HG03439 (cell line): ENCODE results near the gene APP.
"Not testable (repeated sequence)": the region's sequence is repeated elsewhere in the genome, so short reads cannot be mapped to it uniquely, and the experiment has no call there.

Source experiments
- ATAC-seq: cut with Tn5 transposase; IDR thresholded peaks from one replicate; pipeline ENCODE4 v1.9.1; 2021; ENCODE audit warnings: mild to moderate bottlenecking, moderate library complexity; ENCODE audit not compliant: unreplicated experiment

Gene APP

DNA sequence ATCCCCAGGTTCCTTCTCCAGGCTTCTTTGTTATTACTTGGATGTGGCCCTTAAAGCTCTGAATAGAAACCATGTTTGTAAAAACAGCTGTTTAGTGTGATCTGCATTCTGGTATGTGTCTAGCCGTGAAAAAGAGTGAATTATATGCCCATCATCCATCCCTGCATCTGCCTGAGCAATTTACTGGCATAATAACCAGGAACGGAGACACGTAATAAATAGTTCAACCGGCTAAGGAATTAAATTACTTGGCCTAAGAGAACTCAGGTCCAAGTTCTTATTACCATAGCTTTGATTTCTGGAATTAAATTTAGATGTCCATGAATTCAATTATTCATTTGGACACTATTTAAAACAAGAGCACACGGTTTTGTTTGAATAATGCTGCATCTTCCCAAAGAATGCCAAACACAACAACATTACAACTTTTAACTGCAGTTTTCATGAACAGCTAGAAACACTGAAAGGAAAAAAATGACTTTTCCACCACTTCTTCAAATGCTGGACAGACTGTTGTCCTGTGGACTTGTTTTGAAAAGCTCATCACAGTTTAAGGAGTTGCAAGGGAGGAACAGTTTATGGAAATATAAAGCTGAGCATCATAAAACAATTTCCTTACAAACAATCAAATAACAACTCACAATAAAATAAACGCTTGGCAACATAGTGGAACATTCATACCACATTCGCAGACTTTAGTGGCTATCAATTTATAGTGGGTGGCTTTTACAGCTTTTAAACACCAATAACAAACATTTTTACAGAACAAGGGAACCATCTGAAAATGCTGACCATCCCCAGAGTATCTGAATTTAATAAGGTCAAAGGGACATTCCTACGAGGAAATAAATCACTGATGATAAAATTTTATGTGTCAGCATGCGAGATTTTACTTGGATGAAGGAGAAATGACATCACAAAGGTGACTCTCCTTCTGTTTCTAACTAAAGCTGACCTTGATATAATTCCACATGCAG, 144.7 kb downstream of the APP start:
- no peak for ATAC-seq

DNA sequence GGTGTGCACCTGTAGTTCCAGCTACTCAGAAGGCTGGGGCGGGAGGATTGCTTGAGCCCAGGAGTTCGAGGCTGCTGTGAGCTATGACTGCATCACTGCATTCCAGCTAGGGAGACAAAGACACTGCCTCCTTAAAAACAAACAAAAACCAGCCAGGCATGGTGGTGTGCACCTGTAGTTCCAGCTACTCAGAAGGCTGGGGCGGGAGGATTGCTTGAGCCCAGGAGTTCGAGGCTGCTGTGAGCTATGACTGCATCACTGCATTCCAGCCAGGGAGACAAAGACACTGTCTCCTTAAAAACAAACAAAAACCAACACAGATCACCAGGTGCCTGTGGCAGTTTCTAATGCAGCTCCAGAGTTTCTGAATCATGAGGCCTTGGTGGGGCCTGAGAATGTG, 147.2 kb downstream of the APP start:
- not testable (repeated sequence) for ATAC-seq

GRCh38 chr21:26022598-26023337, 147.8 kb downstream of the APP start:
- not testable (repeated sequence) for ATAC-seq

DNA sequence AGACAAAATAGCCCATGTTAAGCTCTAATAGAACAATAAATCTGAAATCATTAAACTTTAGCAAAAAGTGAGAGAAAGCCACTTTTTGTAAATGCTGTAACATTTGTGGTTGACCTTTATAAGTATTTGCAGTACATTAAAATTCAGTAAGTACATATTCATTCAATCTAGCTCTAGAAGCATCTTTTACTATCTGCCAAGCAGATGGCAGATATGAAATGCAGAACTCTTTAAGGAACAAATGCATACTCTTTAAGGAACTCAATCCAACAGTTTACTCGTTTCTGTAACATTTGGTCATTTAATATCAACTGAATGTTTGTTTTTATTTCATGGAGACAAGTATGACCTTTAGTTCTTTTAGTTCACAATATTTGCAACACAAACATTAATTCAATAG, 150.1 kb downstream of the APP start:
- ATAC-seq: no peak

DNA sequence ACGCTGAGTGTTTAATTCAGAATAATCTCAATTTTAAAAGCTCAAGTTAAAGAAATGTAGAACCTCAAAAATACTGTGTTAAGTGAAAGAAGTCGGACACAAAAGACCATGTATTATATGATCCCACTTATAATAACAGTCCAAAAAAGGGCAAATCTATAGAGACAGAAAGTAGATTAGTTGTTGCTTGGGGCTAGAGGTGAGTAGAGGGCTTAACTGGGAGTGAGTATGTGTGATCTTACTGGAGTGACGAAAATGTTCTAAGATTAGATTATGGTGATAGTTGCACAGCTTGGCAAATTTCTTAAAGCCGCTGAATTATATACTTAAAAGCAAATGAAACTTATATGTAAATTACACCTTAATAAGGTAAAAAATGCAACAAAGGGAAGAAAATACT, 150.5 kb downstream of the APP start:
- ATAC-seq: no peak

- ATAC-seq: no peak
These were observed 151.3 kb downstream of the APP start for GRCh38 chr21:26019236-26019635.

GRCh38 chr21:26013970-26014369, 156.6 kb downstream of the APP start:
- no peak for ATAC-seq

DNA sequence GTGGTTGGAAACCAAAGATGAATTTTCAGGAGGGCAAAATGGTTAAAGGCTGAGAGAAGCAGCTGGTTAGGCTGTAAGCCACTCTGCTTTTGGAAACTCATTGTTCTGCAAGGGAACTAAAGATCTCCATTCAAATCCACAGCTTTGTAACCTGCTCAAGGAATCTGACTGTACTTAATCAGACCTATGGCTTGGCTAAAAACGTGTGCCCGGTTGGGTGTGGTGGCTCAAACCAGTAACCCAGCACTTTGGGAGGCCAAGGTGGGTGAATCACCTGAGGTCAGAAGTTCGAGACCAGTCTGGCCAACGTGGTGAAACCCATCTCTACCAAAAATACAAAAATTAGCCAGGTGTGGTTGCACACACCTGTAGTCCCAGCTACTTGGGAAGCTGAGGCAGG, 158.1 kb downstream of the APP start:
- not testable (repeated sequence) for ATAC-seq

GRCh38 chr21:26011292-26011940, 159.2 kb downstream of the APP start:
- no peak for ATAC-seq

DNA sequence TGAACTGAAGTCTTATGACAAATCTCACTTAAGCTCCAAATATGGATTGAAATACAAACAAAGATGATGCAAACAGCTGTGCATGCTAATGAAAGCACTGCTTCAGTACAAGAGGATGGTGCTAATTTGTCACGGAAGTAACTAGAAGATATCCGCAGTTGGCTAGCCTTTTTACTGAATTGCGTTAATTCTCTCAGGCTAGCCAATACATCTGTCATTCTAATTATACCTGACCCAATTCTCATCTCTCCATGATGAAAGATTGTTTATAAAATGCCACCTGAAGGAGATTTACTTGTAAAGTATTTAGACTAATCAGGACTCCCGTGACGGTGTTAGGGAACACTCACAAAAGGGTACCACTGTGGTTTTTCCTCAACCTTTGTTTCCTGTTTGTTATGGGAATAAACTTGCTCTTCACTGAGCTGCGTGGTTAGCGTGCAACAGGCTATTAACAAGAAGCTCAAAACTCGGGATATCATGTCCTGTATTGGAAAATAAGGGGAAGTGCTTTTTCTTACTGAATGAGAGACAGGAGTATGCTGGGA, 162.5 kb downstream of the APP start:
- no peak for ATAC-seq

- ATAC-seq: no peak
These were observed 165.1 kb downstream of the APP start for GRCh38 chr21:26005464-26005863.

DNA sequence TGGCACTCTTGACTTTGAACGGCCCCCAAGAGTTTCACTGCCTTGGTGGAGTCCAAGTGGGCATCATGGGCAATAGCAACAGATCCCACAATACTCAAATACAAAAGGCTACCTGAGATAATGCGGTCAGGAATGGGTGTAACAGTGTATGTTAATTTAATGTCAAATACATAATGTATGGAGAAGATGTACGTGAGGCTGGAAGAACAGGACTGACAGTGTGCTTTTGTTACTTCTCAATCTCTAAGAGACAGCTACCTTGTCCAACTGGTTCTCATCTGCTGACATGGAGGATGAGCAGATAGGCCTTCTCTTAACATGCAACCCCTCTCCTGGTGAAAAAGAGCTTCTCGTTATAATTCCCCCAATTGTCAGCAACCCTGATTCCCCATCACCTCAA, 167.2 kb downstream of the APP start:
- ATAC-seq: no peak

GRCh38 chr21:26001356-26001755, 169.2 kb downstream of the APP start:
- no peak for ATAC-seq

DNA sequence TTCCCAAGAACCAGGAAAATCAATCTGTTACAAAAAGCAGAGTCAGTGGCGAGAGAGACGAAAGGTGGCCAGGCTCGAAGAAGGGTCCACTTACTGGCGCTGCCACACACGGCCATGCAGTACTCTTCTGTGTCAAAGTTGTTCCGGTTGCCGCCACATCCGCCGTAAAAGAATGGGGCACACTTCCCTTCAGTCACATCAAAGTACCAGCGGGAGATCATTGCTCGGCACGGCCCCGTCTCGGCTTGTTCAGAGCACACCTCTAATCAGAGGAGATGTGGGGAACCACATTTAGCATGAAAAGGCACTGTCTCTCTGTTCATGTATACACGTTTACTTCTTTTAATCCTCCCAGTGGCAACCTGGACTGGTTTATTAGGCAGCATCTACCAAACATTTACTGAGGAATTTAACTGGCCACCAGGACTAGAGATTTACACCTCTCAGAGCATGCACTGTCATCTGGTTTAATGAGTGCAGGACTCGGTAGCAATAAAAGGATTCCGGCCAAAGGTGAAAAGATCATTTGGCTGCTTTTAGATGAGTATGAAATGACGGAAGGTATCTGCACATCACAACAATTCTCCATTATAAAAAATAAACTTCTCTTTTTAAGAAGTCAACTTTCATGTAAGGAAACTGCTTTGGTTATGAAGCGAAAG, 170.5 kb downstream of the APP start:
- ATAC-seq: no peak

GRCh38 chr21:25997788-25998611, 172.6 kb downstream of the APP start:
- ATAC-seq: no peak

- ATAC-seq: no peak
These were observed 175.3 kb downstream of the APP start for GRCh38 chr21:25995278-25995677.

- no peak for ATAC-seq
These were observed 175.8 kb downstream of the APP start for GRCh38 chr21:25994758-25995163.

GRCh38 chr21:25988738-25989137, 181.8 kb downstream of the APP start:
- ATAC-seq: no peak

GRCh38 chr21:25987531-25987930, 183.0 kb downstream of the APP start:
- ATAC-seq: no peak

DNA sequence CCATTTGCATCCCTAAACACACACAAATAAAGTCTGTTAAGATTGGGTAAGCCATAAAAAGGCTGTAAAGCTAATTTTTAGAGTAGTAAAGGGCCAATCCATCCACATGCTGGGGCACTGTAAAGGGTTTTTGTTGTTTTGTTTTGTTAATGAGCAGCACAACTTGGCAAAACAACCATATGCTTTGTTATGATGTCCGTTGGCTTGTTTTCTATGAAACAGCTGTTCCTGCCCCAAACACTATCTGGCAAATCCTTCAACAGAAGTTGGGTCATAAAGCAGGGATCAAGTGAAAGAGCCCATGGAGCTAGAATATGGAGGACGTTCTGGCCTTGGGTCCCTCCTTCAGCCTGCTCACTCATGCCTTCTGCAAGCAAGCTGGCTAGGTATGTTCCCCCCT, 183.6 kb downstream of the APP start:
- no peak for ATAC-seq
